Stimulated activated naive CD8-positive, alpha-beta T cell treated with anti-CD3 and anti-CD28 coated beads, Interleukin-15, Interleukin-2, amounts not matched to agents 100 U/mL and 50 U/mL, for 24 hours (primary cell): Measurements from ENCODE around the gene MIP.
"Not testable (repeated sequence)": the region's sequence is repeated elsewhere in the genome, so short reads cannot be mapped to it uniquely, and the experiment has no call there.

Experiments used
- ATAC-seq: fragments of 150-1000 bp; cut with Tn5 transposase; one replicate; pipeline ENCODE4 v1.10.0; 2021
- DNase-seq: peaks from one replicate; pipeline ENCODE4 v3.0.0; 2021

MIP gene

GRCh38 chr12:56410768-56411167, 43.7 kb downstream of the MIP start:
- ATAC-seq (no peak), DNase-seq (no peak)

GRCh38 chr12:56408799-56409417, 45.5 kb downstream of the MIP start:
- DNase-seq (no peak), ATAC-seq (no peak)

GRCh38 chr12:56404227-56404626, 50.2 kb downstream of the MIP start:
- not testable (repeated sequence) for DNase-seq, ATAC-seq

- ATAC-seq, DNase-seq: not testable (repeated sequence)
These were observed 52.8 kb downstream of the MIP start for GRCh38 chr12:56401612-56402011.

GRCh38 chr12:56401125-56401524, 53.3 kb downstream of the MIP start:
- not testable (repeated sequence) for DNase-seq, ATAC-seq
